GM23248 (cell line): Measurements from ENCODE around the gene SLC2A10. TPM values are rescaled to one million over a fixed set of nuclear protein-coding genes. Genes with fewer than 3 reads are reported as not detected.
A peak's percentile ranks its signal among the peaks of the same experiment; 100 is the strongest.

Experiments used
- DNase-seq: peaks from one replicate; pipeline ENCODE4 v3.0.0-alpha.2; 2015
- H2AFZ ChIP-seq: fragments of 200-600 bp; sonication (generic); 2 replicates; pipeline ENCODE4 v1.6.1; 2016; ENCODE audit warnings: antibody characterized with exemption
- H3F3A ChIP-seq: fragments of 200-600 bp; sonication (generic); 2 replicates; pipeline ENCODE4 v1.6.1; 2016; ENCODE audit warnings: mild to moderate bottlenecking, antibody characterized with exemption, mixed run types; ENCODE audit not compliant: insufficient read depth
- H3K27ac ChIP-seq: fragments of 200-600 bp; sonication (generic); 2 replicates; pipeline ENCODE4 v1.5.1; 2016; ENCODE audit warnings: mild to moderate bottlenecking
- H3K27me3 ChIP-seq: fragments of 200-600 bp; sonication (generic); replicated peaks from 2 replicates; pipeline ENCODE4 v1.6.1; 2016; ENCODE audit warnings: mild to moderate bottlenecking; ENCODE audit not compliant: insufficient read depth
- H3K36me3 ChIP-seq: fragments of 200-600 bp; sonication (generic); 2 replicates; pipeline ENCODE4 v1.6.1; 2016; ENCODE audit warnings: low read depth, mild to moderate bottlenecking
- H3K4me1 ChIP-seq: fragments of 200-600 bp; sonication (generic); 2 replicates; pipeline ENCODE4 v1.6.1; 2016; ENCODE audit warnings: mild to moderate bottlenecking; ENCODE audit not compliant: insufficient read depth
- H3K4me2 ChIP-seq: fragments of 200-600 bp; sonication (generic); one replicate; pipeline ENCODE4 v1.6.1; 2016; ENCODE audit warnings: mild to moderate bottlenecking; ENCODE audit not compliant: unreplicated experiment
- H3K4me3 ChIP-seq: fragments of 200-600 bp; sonication (generic); 2 replicates; pipeline ENCODE4 v1.5.1; 2016; ENCODE audit warnings: mild to moderate bottlenecking
- H3K79me2 ChIP-seq: fragments of 200-600 bp; sonication (generic); 2 replicates; pipeline ENCODE4 v1.6.1; 2016; ENCODE audit warnings: mild to moderate bottlenecking; ENCODE audit not compliant: insufficient read depth
- H3K9ac ChIP-seq: fragments of 200-600 bp; sonication (generic); 2 replicates; pipeline ENCODE4 v1.6.1; 2016; ENCODE audit warnings: mild to moderate bottlenecking
- H3K9me2 ChIP-seq: fragments of 200-600 bp; sonication (generic); 2 replicates; pipeline ENCODE4 v1.6.1; 2016; ENCODE audit warnings: mixed run types, mild to moderate bottlenecking, moderate library complexity; ENCODE audit not compliant: insufficient read depth
- H3K9me3 ChIP-seq: fragments of 200-600 bp; sonication (generic); one replicate; pipeline ENCODE4 v1.6.1; 2017; ENCODE audit warnings: low read depth
- H4K20me1 ChIP-seq: fragments of 200-600 bp; sonication (generic); 2 replicates; pipeline ENCODE4 v1.6.0; 2016; ENCODE audit not compliant: insufficient read depth
- EZH2 ChIP-seq: fragments of 200-600 bp; sonication (generic); IDR thresholded peaks from 2 replicates; pipeline ENCODE4 v1.6.1; 2018; ENCODE audit warnings: antibody characterized with exemption, mild to moderate bottlenecking; ENCODE audit not compliant: insufficient read depth, poor library complexity, severe bottlenecking
- EZH2phosphoT487 ChIP-seq: fragments of 200-600 bp; sonication (generic); IDR thresholded peaks from 2 replicates; pipeline ENCODE4 v1.6.1; 2018; ENCODE audit warnings: antibody characterized with exemption, moderate library complexity, mild to moderate bottlenecking, low read depth; ENCODE audit not compliant: insufficient read depth
- WGBS, 2 experiments: methylation state at CpG; one replicate each; pipeline ENCODE4 v1.1.6; 2015 to 2017; ENCODE audit warnings: low lambda C conversion rate in 2 of 2, low coverage in 1 of 2; ENCODE audit errors: missing lambda C conversion rate in 2 of 2; 5-methylcytosine and 5-hydroxymethylcytosine counted together
- in situ Hi-C: fragments of 300-500 bp; cut with MboI; formaldehyde crosslinking; loops from 2 replicates; pipeline ENCODE4 v1.15.0; 2020
- polyA plus RNA-seq: library from polyadenylated mRNA; unstranded; fragments of >200 nt; fragmentation: Nextera tagmentation; extraction: Ambion mirVana; gene quantifications from 2 replicates; pipeline ENCODE4 v1.2.1, GENCODE V29; 2016
- total RNA-seq: library from RNA; depleted of rRNA; stranded (reverse); fragments of >200 nt; shearing (Covaris generic); gene quantifications from 2 replicates; pipeline ENCODE4 v1.2.3, GENCODE V29; 2014

Gene SLC2A10
- total and polyA plus RNA-seq, 2 experiments from 2014 or later = 26.2 to 48.0 TPM

DNA sequence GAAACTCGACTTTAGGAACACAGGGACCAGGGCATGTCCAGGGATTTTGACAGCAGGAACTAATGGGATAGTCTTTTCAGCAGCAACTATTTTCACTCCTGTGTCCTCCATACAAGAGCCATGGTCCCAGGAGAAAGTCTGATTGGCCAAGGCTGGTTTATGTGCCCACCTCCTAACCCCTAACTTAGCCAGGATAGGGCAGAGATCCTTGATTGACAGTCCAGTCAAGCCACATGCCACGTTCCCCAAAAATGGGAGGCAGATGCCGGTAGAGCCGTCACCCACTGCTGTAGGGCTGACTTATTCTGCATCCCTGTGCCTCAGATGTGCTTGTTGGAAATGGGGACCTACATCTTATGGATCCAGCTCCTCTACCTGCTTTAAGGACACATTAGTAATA is 22.3 kb downstream of the SLC2A10 start:
- Histone ChIP-seq H3K9me2 (no peaks in the 10 kb centered on the region), H4K20me1 (no peaks in the 10 kb centered on the region), H3K27me3 (no peaks in the 10 kb centered on the region), H3K4me1 (no peaks in the 10 kb centered on the region), H3K36me3 (peaks cover 10% of the 10 kb centered on the region; the same call in 1 of the 2 replicates), H3K4me3 (no peak overlapping the region), H3K27ac (no peak overlapping the region), H3K79me2 (no peaks in the 10 kb centered on the region), H3F3A (peaks cover 5% of the 10 kb centered on the region; the same call in 1 of the 2 replicates), H3K9ac (no peak overlapping the region), H2AFZ (no peak overlapping the region), H3K9me3 (no peaks in the 10 kb centered on the region), H3K4me2 (no peak overlapping the region)
- in situ Hi-C loops = no loop called here
- TF ChIP-seq EZH2phosphoT487 (no peak), EZH2 (no peak)
- WGBS, 2 experiments = 99% methylated on average over 4 of the region's 4 CpGs
- no peak for DNase-seq

DNA sequence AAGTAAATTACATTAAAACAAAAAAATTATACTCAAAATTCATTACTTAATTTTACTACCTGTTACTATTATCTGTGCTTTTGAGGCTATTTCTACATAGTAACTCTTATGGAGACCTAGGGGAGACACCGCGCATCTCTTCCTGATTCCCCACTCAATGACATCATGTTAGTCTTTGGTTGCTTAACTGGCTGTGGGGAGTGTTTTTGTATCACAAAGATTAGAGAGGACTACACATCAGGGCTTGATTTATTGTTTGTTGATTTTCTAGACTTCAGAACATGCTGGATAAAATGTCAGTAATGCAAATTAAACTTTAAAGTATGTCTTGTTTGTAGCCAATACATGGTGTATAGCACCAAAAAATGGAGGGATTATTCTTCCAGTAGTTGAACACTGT is 26.0 kb downstream of the SLC2A10 start:
- Histone ChIP-seq H3K9me3 (no peaks in the 10 kb centered on the region), H3K4me3 (no peak overlapping the region), H3K27ac (no peak overlapping the region), H2AFZ (no peak overlapping the region), H4K20me1 (no peaks in the 10 kb centered on the region), H3K27me3 (no peaks in the 10 kb centered on the region), H3K9me2 (no peaks in the 10 kb centered on the region), H3K36me3 (peaks cover 7% of the 10 kb centered on the region; the same call in 1 of the 2 replicates), H3K4me2 (no peak overlapping the region), H3K9ac (no peak overlapping the region), H3F3A (peaks cover 5% of the 10 kb centered on the region), H3K4me1 (no peaks in the 10 kb centered on the region), H3K79me2 (no peaks in the 10 kb centered on the region)
- no peak for TF ChIP-seq EZH2phosphoT487
- TF ChIP-seq EZH2 = no peak
- 96 to 100% methylated on average over 2 of the region's 2 CpGs for WGBS, 2 experiments
- no peak for DNase-seq
- in situ Hi-C loops = no loop called here

DNA sequence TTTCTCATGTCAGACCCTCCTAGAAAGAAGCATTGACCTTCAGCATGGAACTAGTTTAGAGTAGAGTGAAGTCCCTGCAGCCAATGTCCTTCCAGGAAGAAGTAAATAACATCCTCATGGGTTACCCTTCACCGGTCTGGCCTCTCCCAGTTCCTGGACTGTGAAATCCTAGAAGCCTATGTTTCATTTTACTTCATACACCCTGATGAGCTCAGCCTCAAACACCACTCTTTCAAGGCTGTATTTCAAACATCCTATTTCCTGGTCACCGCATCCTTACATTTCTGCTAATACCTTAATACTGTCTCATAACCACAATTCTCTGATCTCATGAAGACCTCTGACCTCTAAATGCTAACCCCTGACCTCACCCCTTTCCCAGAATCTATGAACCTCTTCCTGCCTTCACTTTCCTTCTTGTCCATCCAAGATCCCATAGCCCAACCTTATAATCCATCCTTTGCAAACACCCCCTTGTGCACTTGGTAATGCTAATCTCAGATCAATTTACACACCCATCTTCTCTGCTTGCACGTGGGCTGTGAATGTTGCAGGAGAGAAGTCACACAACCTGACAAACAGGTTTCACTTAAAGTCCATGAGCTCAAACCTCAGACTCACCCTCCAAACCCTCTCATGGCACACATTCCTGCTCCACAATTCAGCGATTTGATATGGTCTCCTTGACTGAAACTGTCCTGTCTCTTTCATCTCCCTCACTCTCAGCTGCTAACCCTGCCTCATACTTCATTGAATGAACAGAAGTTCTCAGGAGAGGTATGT is 30.2 kb downstream of the SLC2A10 start:
- no peaks in the 10 kb centered on the region for H4K20me1 ChIP-seq
- peaks cover 5% of the 10 kb centered on the region for H3F3A ChIP-seq
- peak; percentile 18 for DNase-seq
- TF ChIP-seq EZH2phosphoT487 (no peak), EZH2 (no peak)
- in situ Hi-C loops = no loop called here
- H3K4me2 ChIP-seq = no peak overlapping the region
- H3K9me3 ChIP-seq = no peaks in the 10 kb centered on the region
- H3K27ac ChIP-seq = no peak overlapping the region
- H3K27me3 ChIP-seq = no peaks in the 10 kb centered on the region; the same call in 1 of the 2 replicates
- H3K9me2 ChIP-seq = no peaks in the 10 kb centered on the region
- H3K4me1 ChIP-seq = no peaks in the 10 kb centered on the region
- WGBS, 2 experiments = 39 to 41% methylated on average over 4 of the region's 4 CpGs
- no peak overlapping the region for H2AFZ ChIP-seq
- H3K79me2 ChIP-seq = no peaks in the 10 kb centered on the region
- H3K9ac ChIP-seq = no peak overlapping the region
- no peak overlapping the region for H3K4me3 ChIP-seq
- H3K36me3 ChIP-seq = peaks cover 3% of the 10 kb centered on the region; the same call in 1 of the 2 replicates

DNA sequence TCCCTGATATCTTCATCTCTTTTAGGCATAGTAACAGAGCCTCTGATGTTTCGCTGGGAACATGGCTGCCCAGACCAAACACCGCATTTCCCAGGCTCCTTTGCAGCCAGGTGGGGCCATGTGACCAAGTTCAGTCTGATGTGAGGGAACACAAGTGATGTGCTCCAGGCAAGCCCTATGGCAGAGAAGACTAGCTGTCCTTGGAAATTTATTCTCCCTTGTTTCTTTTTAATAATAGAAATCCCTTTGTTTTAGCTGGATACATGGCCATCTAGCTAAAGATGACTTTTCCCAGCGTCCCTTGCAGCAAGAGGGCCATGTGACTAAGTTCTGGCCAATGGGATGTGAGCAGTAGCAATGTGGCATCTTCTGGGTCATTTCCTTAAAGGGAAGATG is 30.8 kb downstream of the SLC2A10 start:
- no peak overlapping the region for H2AFZ ChIP-seq
- H3F3A ChIP-seq = peaks cover 5% of the 10 kb centered on the region
- H3K79me2 ChIP-seq = no peaks in the 10 kb centered on the region
- H3K4me1 ChIP-seq = no peaks in the 10 kb centered on the region
- whole genome bisulfite sequencing, 2 experiments = 80 to 82% methylated on average over 3 of the region's 3 CpGs
- no peaks in the 10 kb centered on the region for H3K9me2 ChIP-seq
- no peak overlapping the region for H3K4me2 ChIP-seq
- no peaks in the 10 kb centered on the region; the same call in 1 of the 2 replicates for H3K27me3 ChIP-seq
- H3K9ac ChIP-seq = no peak overlapping the region
- H4K20me1 ChIP-seq = no peaks in the 10 kb centered on the region
- in situ Hi-C loops = no loop called here
- DNase-seq = no peak
- TF ChIP-seq EZH2phosphoT487 = no peak
- no peak for TF ChIP-seq EZH2
- no peak overlapping the region for H3K4me3 ChIP-seq
- no peak overlapping the region for H3K27ac ChIP-seq
- H3K9me3 ChIP-seq = no peaks in the 10 kb centered on the region
- 0 out of 2 replicates have a peak, but pooled peaks cover 3% of the 10 kb centered on the region for H3K36me3 ChIP-seq
